CD4-positive, alpha-beta memory T cell (primary cell): ENCODE results near the gene GPR143. TPM values are rescaled to one million over a fixed set of nuclear protein-coding genes. Genes with fewer than 3 reads are reported as not detected.
"Not testable (repeated sequence)": the region's sequence is repeated elsewhere in the genome, so short reads cannot be mapped to it uniquely, and the experiment has no call there.

Source experiments
- CTCF ChIA-PET: fragments of 350-600 bp; sonication (Branson Sonifier 250); formaldehyde crosslinking; loops from one replicate; lab custom pipeline; 2021; ENCODE audit warnings: inconsistent platforms; ENCODE audit not compliant: partially characterized antibody; lab: Charles Lee
- POLR2A ChIA-PET: fragments of 350-600 bp; sonication (Branson Sonifier 250); formaldehyde crosslinking; loops from one replicate; lab custom pipeline; 2021; ENCODE audit not compliant: partially characterized antibody; lab: Charles Lee
- DNase-seq, 5 donors: peaks; one replicate each; pipeline versions ENCODE4 v3.0.0 to v3.0.0-alpha.2; 2020 to 2022; ENCODE audit warnings: mixed read lengths in 1 of 5
- H3K27ac ChIP-seq: one replicate; pipeline ENCODE4 v1.7.0; 2013; ENCODE audit warnings: low read depth, low read length
- H3K27me3 ChIP-seq: 2 replicates; pipeline ENCODE4 v1.7.0; 2013; ENCODE audit warnings: mild to moderate bottlenecking, low read length, moderate library complexity; ENCODE audit not compliant: insufficient read depth
- H3K36me3 ChIP-seq: 2 replicates; pipeline ENCODE4 v1.7.0; 2013; ENCODE audit warnings: mild to moderate bottlenecking, low read length, moderate library complexity; ENCODE audit not compliant: insufficient read depth
- H3K4me1 ChIP-seq: 2 replicates; pipeline ENCODE4 v1.7.0; 2013; ENCODE audit warnings: mild to moderate bottlenecking, low read length, moderate library complexity; ENCODE audit not compliant: insufficient read depth
- H3K4me3 ChIP-seq, 2 donors: one replicate each; pipeline ENCODE4 v1.7.0; 2013; ENCODE audit warnings: low read length in 2 of 2, mild to moderate bottlenecking in 1 of 2
- H3K9me3 ChIP-seq, 2 donors: one replicate each; pipeline ENCODE4 v1.7.0; 2013; ENCODE audit warnings: low read length in 2 of 2, control low read depth in 1 of 2; ENCODE audit not compliant: control insufficient read depth in 1 of 2
- H3K27ac Mint-ChIP-seq, 7 donors: one replicate each; pipeline ENCODE4 v1.8.0; 2020 to 2021; ENCODE audit warnings: mixed read lengths in 7 of 7, mild to moderate bottlenecking in 6 of 7, inconsistent platforms in 3 of 7, moderate library complexity in 3 of 7
- H3K27me3 Mint-ChIP-seq, 2 donors: one replicate each; pipeline ENCODE4 v1.8.0; 2020 to 2021; ENCODE audit warnings: mixed read lengths in 2 of 2
- H3K36me3 Mint-ChIP-seq, 2 donors: one replicate each; pipeline ENCODE4 v1.8.0; 2020 to 2021; ENCODE audit warnings: mixed read lengths in 2 of 2, inconsistent platforms in 1 of 2, mild to moderate bottlenecking in 1 of 2
- H3K4me1 Mint-ChIP-seq, 4 donors: one replicate each; pipeline ENCODE4 v1.8.0; 2020 to 2021; ENCODE audit warnings: mixed read lengths in 4 of 4, mild to moderate bottlenecking in 1 of 4
- H3K4me3 Mint-ChIP-seq, 8 donors: one replicate each; pipeline ENCODE4 v1.8.0; 2020 to 2021; ENCODE audit warnings: mixed read lengths in 8 of 8, mild to moderate bottlenecking in 7 of 8, moderate library complexity in 6 of 8, inconsistent platforms in 3 of 8
- H3K9me3 Mint-ChIP-seq, 8 donors: one replicate each; pipeline ENCODE4 v1.8.0; 2020 to 2021; ENCODE audit warnings: mixed read lengths in 8 of 8, mild to moderate bottlenecking in 5 of 8, inconsistent platforms in 3 of 8, moderate library complexity in 1 of 8
- intact Hi-C: fragments of 100-400 bp; cut with micrococcal nuclease; formaldehyde crosslinking; loops from one replicate; pipeline ENCODE4 v1.15.1; 2023
- polyA plus RNA-seq, 2 donors: library from polyadenylated mRNA; unstranded; fragments of 300-500 nt; fragmentation: Illumina TruSeq; gene quantifications; one replicate each; pipeline ENCODE4 v1.2.3, GENCODE V29; 2021
- total RNA-seq, 2 experiments: library from RNA; stranded (reverse); gene quantifications; one replicate each; pipeline ENCODE4 v1.2.3, GENCODE V29; 2021

Gene GPR143
- total and polyA plus RNA-seq, 4 experiments from 2014 or later, result 0.10 to 0.21 TPM; not detected in 2

DNA sequence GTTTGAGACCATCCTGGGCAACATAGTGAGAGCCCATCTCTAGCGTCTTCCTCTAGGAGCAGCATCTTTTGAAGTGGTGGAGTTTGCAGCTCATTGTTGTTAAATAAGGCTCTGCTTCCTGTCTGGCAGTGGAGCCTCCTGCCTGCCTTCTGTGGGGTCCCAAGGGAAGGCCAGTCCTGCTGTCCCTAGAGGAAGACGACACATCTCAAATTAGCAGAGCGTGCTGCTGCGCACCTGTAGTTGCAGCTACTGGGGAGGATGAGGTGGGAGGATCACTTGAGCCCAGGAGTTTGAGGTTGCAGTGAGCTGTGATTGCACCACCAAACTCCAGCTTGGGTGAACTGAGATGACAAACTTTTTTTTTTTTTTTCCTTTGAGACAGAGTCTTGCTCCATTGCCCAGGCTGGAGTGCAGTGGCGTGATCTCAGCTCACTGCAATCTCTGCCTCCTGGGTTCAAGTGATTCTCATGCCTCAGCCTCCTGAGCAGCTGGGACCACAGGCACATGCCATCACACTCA lies 2.7 kb upstream of the GPR143 start:
- intact Hi-C loops, H3K9me3 ChIP-seq, H3K4me1 ChIP-seq, H3K27ac Mint-ChIP-seq, H3K27me3 ChIP-seq, CTCF ChIA-PET, H3K4me3 Mint-ChIP-seq, POLR2A ChIA-PET, H3K36me3 Mint-ChIP-seq, H3K4me3 ChIP-seq, H3K36me3 ChIP-seq, H3K27ac ChIP-seq, H3K27me3 Mint-ChIP-seq, DNase-seq, H3K4me1 Mint-ChIP-seq, H3K9me3 Mint-ChIP-seq: not testable (repeated sequence)

DNA sequence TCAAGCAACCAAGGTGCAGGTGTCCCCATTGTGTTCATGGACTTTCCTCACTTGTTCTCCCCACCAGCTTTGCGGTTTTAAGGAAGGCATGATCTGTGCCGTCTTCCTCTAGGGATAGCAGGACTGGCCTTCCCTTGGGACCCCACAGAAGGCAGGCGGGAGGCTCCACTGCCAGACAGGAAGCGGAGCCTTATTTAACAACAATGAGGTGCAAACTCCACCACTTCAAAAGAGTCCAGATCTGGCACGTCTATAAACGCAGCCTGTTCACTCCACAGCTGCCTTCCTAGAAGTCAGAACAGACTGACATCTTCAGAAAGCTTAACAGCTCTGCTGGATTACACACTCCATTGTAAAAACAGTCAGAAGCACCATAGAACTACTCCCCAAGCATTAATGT lies 1.7 kb upstream of the GPR143 start:
- no peaks in the 10 kb centered on the region for H3K9me3 ChIP-seq
- Mint-ChIP-seq H3K27ac (no peak overlapping the region), H3K27me3 (peaks cover 7% of the 10 kb centered on the region in 2 donors), H3K36me3 (no peaks in the 10 kb centered on the region), H3K9me3 (peaks cover 0 to 2% (median 0%) of the 10 kb centered on the region in 8 donors), H3K4me3 (peak overlapping the region in 1 of 8 donors; percentile 26), H3K4me1 (no peaks in the 10 kb centered on the region)
- no peak for DNase-seq
- ChIA-PET POLR2A (no interaction called here), CTCF (no interaction called here)
- H3K4me1 ChIP-seq, result no peaks in the 10 kb centered on the region
- H3K27ac ChIP-seq, result no peak overlapping the region
- no peak overlapping the region for H3K4me3 ChIP-seq
- intact Hi-C loops, result no loop called here
- no peaks in the 10 kb centered on the region for H3K27me3 ChIP-seq
- H3K36me3 ChIP-seq, result no peaks in the 10 kb centered on the region

DNA sequence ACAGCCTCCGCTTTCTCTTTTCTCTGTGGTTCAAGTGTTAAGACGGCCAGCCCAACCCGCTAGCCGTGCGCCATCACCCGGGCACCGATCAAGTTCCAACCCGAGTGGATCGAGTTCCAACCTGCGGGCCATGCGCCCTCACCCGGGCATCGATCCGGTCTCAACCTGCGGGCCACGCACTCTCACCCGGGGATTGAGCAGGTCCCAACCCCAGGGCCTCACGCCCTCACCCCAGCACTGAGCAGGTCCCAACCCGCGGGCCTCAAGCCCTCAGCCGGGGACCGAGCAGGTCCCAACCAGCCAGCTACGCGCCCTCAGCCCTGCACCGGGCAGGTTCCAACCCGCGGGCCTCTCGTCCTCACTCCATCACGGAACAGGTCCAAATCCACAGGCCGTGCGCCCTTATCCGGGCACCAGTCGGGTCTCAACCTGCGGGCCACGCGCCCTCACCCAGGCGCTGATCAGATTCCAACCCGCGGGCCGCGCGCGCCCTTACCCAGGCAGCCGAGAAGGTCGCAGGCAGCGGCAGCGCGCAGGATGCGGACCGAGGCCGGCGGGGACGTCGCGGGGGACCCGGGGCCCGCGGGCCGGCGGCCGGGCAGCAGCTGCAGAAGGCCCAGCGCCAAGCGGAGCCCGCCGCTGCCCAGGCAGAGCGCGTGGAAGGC lies 443 bp downstream of the GPR143 start:
- ChIA-PET POLR2A (no interaction called here), CTCF (no interaction called here)
- Histone ChIP-seq H3K27me3 (no peaks in the 10 kb centered on the region), H3K27ac (no peak overlapping the region), H3K4me1 (no peaks in the 10 kb centered on the region), H3K4me3 (no peak overlapping the region), H3K36me3 (no peaks in the 10 kb centered on the region), H3K9me3 (no peaks in the 10 kb centered on the region)
- no peak for DNase-seq
- Mint-ChIP-seq H3K4me3 (no peak overlapping the region), H3K36me3 (no peaks in the 10 kb centered on the region), H3K4me1 (no peaks in the 10 kb centered on the region), H3K9me3 (no peaks in the 10 kb centered on the region), H3K27me3 (peaks cover 7% of the 10 kb centered on the region in 2 donors), H3K27ac (no peak overlapping the region)
- intact Hi-C loops, result no loop called here

DNA sequence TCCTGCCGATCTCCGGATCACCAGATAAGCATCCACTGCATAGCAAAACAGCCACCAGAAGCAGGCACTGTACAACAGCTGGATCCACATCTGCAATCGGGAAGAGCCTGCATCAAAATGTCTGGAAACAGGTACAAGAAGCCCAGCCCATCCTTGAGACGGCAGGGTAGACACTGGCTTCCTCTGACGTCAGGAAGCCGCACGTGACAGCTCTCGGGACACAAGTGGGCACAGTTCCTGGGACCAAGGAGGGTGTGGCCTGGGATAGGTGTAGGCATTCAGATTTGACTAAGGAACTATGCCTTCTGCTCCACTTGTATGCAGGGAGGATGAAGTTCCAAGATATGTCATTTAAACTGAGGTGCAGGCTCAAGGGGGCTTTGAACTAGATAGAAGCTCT lies 6.3 kb downstream of the GPR143 start:
- ChIA-PET CTCF (no interaction called here), POLR2A (no interaction called here)
- Mint-ChIP-seq H3K9me3 (peaks cover 0 to 13% (median 4%) of the 10 kb centered on the region in 8 donors), H3K36me3 (no peaks in the 10 kb centered on the region), H3K27ac (no peak overlapping the region), H3K4me1 (no peaks in the 10 kb centered on the region), H3K4me3 (no peak overlapping the region), H3K27me3 (peaks cover 3 to 6% of the 10 kb centered on the region in 2 donors)
- Histone ChIP-seq H3K4me3 (no peak overlapping the region), H3K36me3 (no peaks in the 10 kb centered on the region), H3K9me3 (no peaks in the 10 kb centered on the region), H3K27me3 (no peaks in the 10 kb centered on the region), H3K27ac (no peak overlapping the region), H3K4me1 (no peaks in the 10 kb centered on the region)
- no peak for DNase-seq
- intact Hi-C loops, result no loop called here

DNA sequence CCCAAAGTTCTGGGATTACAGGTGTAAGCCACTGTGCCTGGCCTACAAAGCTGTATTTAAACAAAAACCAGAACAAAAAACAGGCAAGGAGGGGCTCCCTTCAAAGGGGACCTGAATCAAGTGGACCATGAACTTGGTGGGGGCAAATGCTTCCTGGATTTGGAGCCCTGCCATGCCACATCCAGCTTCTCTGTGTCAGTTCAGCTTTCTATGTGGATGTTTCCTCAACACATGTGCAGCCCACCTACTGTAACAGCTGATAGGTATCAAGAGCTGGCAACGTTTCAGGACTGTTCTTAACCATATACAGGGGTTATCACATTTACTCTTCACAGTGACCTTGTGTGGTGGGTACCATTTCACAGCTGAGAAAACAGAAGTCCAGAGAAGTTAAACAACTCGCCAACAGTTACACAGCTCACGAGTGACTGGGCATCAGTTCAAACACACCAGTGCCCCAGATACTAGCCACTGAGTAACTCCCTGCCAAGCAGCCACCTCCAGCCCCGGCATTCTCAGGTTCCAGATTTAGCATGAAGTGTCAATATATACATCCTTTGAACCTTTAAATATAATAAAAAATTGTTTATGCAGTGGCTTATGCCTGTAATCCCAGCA lies 7.5 kb downstream of the GPR143 start:
- ChIA-PET CTCF (no interaction called here), POLR2A (no interaction called here)
- no peaks in the 10 kb centered on the region for H3K27me3 ChIP-seq
- Mint-ChIP-seq H3K4me3 (no peak overlapping the region), H3K4me1 (no peaks in the 10 kb centered on the region), H3K9me3 (peaks cover 0 to 13% (median 4%) of the 10 kb centered on the region in 8 donors), H3K27me3 (peaks cover 0 to 4% of the 10 kb centered on the region in 2 donors), H3K36me3 (no peaks in the 10 kb centered on the region), H3K27ac (no peak overlapping the region)
- H3K9me3 ChIP-seq, result no peaks in the 10 kb centered on the region
- no peaks in the 10 kb centered on the region for H3K36me3 ChIP-seq
- H3K4me1 ChIP-seq, result no peaks in the 10 kb centered on the region
- DNase-seq, result no peak
- no peak overlapping the region for H3K4me3 ChIP-seq
- no peak overlapping the region for H3K27ac ChIP-seq
- intact Hi-C loops, result no loop called here

DNA sequence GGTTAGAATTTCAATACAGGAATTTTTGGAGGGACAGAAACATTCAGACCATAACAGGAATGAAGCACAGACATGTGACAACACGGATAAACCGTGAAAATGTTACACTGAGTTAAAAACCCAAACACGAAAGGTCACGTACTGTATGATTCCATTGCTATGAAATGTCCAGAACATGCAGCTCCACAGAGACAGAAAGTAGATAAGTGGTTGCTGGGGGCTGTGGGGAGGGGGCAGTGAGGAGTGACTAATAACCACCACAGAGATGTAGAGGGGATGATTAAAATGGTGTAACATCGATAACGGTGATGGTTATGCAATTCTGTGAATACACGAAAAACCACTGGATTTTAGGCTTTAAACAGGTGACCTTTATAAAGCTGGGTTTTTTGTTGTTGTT lies 8.3 kb downstream of the GPR143 start:
- no peaks in the 10 kb centered on the region for H3K4me1 Mint-ChIP-seq
- no peaks in the 10 kb centered on the region for H3K9me3 ChIP-seq
- ChIA-PET POLR2A (no interaction called here), CTCF (no interaction called here)
- intact Hi-C loops, result no loop called here
- H3K27ac Mint-ChIP-seq, result no peak overlapping the region
- no peaks in the 10 kb centered on the region for H3K4me1 ChIP-seq
- DNase-seq, result no peak
- no peaks in the 10 kb centered on the region for H3K36me3 Mint-ChIP-seq
- H3K27me3 ChIP-seq, result no peaks in the 10 kb centered on the region
- no peaks in the 10 kb centered on the region for H3K36me3 ChIP-seq
- H3K4me3 ChIP-seq, result no peak overlapping the region
- H3K9me3 Mint-ChIP-seq, result peaks cover 0 to 13% (median 5%) of the 10 kb centered on the region in 8 donors
- peaks cover 0 to 4% of the 10 kb centered on the region in 2 donors for H3K27me3 Mint-ChIP-seq
- H3K4me3 Mint-ChIP-seq, result no peak overlapping the region
- no peak overlapping the region for H3K27ac ChIP-seq

DNA sequence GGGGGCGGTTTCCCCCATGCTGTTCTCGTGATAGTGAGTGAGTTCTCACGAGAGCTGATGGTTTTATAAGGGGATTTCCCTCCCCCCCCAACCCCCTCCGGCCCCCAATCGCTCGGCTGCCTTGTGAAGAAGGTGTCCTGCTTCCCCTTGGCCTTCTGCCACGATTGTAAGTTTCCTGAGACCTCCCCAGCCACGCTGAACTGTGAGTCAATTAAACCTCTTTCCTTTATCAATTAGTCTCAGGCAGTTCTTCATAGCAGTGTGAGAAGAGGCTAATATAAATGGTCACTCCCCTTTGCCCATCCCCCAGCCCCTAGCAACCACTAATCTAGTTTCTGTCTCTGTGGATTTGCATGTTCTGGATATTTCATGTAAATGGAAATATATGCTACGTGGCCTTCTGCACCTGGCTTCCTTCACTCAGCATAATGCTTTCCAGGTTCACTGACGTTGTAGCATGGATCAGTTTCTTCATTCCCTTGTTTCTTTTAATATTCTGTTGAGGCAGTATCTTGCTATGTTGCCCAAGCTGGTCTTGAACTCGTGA lies 16.4 kb downstream of the GPR143 start:
- H3K4me3 Mint-ChIP-seq, result no peak overlapping the region
- peaks cover 7 to 15% (median 8%) of the 10 kb centered on the region in 4 donors for H3K4me1 Mint-ChIP-seq
- ChIA-PET CTCF (no interaction called here), POLR2A (no interaction called here)
- intact Hi-C loops, result no loop called here
- peaks cover 0 to 18% (median 10%) of the 10 kb centered on the region in 8 donors for H3K9me3 Mint-ChIP-seq
- peaks cover 4 to 5% of the 10 kb centered on the region in 2 donors for H3K36me3 Mint-ChIP-seq
- Histone ChIP-seq H3K27me3 (no peaks in the 10 kb centered on the region), H3K4me1 (peaks cover 9% of the 10 kb centered on the region), H3K4me3 (no peak overlapping the region), H3K27ac (no peak overlapping the region), H3K36me3 (no peaks in the 10 kb centered on the region), H3K9me3 (no peaks in the 10 kb centered on the region)
- no peak for DNase-seq
- H3K27ac Mint-ChIP-seq, result no peak overlapping the region
- no peaks in the 10 kb centered on the region for H3K27me3 Mint-ChIP-seq
